Measurements from ENCODE around the gene RB1.

Gene RB1

DNA sequence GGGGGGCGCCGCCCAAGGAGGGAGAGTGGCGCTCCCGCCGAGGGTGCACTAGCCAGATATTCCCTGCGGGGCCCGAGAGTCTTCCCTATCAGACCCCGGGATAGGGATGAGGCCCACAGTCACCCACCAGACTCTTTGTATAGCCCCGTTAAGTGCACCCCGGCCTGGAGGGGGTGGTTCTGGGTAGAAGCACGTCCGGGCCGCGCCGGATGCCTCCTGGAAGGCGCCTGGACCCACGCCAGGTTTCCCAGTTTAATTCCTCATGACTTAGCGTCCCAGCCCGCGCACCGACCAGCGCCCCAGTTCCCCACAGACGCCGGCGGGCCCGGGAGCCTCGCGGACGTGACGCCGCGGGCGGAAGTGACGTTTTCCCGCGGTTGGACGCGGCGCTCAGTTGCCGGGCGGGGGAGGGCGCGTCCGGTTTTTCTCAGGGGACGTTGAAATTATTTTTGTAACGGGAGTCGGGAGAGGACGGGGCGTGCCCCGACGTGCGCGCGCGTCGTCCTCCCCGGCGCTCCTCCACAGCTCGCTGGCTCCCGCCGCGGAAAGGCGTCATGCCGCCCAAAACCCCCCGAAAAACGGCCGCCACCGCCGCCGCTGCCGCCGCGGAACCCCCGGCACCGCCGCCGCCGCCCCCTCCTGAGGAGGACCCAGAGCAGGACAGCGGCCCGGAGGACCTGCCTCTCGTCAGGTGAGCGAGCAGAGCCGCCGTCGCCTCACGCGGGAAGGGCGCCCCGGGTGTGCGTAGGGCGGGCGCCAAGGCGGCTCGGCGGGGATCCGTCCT is at the start of gene RB1:
Gene RB1, plus strand, starts transcription at position 393 of the 784 bp plus-strand sequence. Its CDS starts 162 bp downstream, at position 555.
- Histone ChIP-seq H3K27me3 (replicated peaks) (no peaks in the 10 kb centered on the region), H3K36me3 (replicated peaks) (peaks cover 3% of the 10 kb centered on the region), H3K4me3 (ENCODE audit: low read depth, low read length) (peak within 1 kb of the TSS; percentile 80), H3K27ac (peak within 1 kb of the TSS; percentile 81)
- peak; percentile 79 for DNase-seq
- TF ChIP-seq, protein P1, sequence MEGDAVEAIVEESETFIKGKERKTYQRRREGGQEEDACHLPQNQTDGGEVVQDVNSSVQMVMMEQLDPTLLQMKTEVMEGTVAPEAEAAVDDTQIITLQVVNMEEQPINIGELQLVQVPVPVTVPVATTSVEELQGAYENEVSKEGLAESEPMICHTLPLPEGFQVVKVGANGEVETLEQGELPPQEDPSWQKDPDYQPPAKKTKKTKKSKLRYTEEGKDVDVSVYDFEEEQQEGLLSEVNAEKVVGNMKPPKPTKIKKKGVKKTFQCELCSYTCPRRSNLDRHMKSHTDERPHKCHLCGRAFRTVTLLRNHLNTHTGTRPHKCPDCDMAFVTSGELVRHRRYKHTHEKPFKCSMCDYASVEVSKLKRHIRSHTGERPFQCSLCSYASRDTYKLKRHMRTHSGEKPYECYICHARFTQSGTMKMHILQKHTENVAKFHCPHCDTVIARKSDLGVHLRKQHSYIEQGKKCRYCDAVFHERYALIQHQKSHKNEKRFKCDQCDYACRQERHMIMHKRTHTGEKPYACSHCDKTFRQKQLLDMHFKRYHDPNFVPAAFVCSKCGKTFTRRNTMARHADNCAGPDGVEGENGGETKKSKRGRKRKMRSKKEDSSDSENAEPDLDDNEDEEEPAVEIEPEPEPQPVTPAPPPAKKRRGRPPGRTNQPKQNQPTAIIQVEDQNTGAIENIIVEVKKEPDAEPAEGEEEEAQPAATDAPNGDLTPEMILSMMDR (IDR thresholded peaks at IDR 0.05; ENCODE audit: low read depth, low read length, missing control alignments) = no peak
- in situ Hi-C loops (cut with HindIII; ENCODE audit: low pct_ligation_motif_present, low sequenced_read_pairs) = no loop called here

DNA sequence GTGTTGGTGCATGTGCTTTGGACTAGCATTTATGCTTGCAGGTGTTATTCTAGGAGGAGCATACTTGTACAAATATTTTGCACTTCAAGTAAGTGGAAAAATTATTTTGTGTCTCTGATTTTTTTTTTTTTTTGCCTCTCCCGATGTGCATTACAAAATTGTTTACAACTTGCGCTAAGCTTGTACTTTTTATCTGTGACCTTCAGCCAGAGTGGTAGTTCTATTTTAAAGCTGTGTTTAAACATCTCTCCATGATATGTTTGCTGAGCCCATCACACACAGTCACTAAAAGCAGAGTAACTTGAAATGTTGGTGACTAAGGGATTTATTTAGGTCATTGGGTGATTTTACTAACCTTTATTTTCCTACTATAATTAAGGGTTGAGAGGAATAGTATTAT is 49.7 kb upstream of the RB1 start:
- H3K27ac ChIP-seq = no peak overlapping the region
- in situ Hi-C loops (cut with HindIII; ENCODE audit: low pct_ligation_motif_present, low sequenced_read_pairs) = no loop called here
- TF ChIP-seq, protein P1 (IDR thresholded peaks at IDR 0.05; ENCODE audit: low read depth, low read length, missing control alignments) = no peak
- no peak for DNase-seq
- no peaks in the 10 kb centered on the region for H3K27me3 ChIP-seq (replicated peaks)
- peaks cover 30% of the 10 kb centered on the region for H3K36me3 ChIP-seq (replicated peaks)
- H3K4me3 ChIP-seq (ENCODE audit: low read depth, low read length) = no peak overlapping the region

DNA sequence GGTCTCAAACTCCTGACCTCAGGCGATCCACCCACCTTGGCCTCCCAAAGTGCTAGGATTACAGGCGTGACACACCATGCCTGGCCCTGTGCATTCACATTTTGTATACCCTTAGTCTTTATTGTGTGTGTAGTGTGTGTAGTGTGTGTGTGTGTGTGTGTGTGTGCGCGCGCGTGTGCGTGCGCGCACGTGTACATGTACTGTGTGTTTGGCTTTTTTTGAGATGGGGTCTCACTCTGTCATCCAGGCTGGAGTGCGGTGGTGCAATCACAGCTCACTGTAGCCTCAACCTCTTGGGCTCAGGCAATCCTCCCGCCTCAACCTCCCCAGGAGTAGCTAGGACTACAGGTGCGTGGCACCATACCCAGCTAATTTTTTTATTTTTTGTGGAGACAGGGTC is 48.5 kb upstream of the RB1 start:
- DNase-seq = no peak
- H3K36me3 ChIP-seq (replicated peaks) = peaks cover 40% of the 10 kb centered on the region
- no peak overlapping the region for H3K4me3 ChIP-seq (ENCODE audit: low read depth, low read length)
- H3K27ac ChIP-seq = no peak overlapping the region
- no peaks in the 10 kb centered on the region for H3K27me3 ChIP-seq (replicated peaks)
- in situ Hi-C loops (cut with HindIII; ENCODE audit: low pct_ligation_motif_present, low sequenced_read_pairs) = no loop called here
- TF ChIP-seq, protein P1 (IDR thresholded peaks at IDR 0.05; ENCODE audit: low read depth, low read length, missing control alignments) = no peak

DNA sequence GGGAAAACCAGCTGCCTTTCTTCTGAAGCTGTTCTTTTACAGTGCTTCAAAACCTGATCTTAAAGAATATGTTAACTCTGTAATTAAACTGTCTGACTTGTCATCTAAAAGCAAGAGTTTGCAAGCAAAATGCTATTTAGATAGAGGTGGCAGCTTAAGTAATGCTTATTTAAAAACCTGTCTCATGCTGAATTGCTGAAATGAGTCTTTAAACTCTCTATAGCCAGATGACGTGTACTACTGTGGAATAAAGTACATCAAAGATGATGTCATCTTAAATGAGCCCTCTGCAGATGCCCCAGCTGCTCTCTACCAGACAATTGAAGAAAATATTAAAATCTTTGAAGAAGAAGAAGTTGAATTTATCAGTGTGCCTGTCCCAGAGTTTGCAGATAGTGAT is 47.6 kb upstream of the RB1 start:
- peaks cover 41% of the 10 kb centered on the region for H3K36me3 ChIP-seq (replicated peaks)
- H3K27ac ChIP-seq = no peak overlapping the region
- DNase-seq = no peak
- TF ChIP-seq, protein P1 (IDR thresholded peaks at IDR 0.05; ENCODE audit: low read depth, low read length, missing control alignments) = no peak
- no peaks in the 10 kb centered on the region for H3K27me3 ChIP-seq (replicated peaks)
- in situ Hi-C loops (cut with HindIII; ENCODE audit: low pct_ligation_motif_present, low sequenced_read_pairs) = no loop called here
- H3K4me3 ChIP-seq (ENCODE audit: low read depth, low read length) = no peak overlapping the region

DNA sequence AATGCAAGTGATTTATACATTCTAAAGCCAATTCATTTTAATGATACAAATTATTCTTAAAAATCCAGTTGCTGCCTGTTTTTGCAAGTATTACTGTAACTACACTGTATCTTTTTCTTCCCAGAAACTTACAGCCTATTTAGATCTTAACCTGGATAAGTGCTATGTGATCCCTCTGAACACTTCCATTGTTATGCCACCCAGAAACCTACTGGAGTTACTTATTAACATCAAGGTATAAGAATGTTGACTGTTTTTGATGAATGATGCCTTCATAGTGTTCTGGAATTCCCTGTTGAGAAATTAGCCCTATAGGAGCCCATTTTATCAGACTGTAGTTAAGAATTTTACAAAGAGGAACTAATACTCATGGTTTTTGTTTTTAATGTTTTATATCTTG is 45.5 kb upstream of the RB1 start:
- Histone ChIP-seq H3K27ac (no peak overlapping the region), H3K27me3 (replicated peaks) (no peaks in the 10 kb centered on the region), H3K4me3 (ENCODE audit: low read depth, low read length) (no peak overlapping the region), H3K36me3 (replicated peaks) (peaks cover 48% of the 10 kb centered on the region)
- in situ Hi-C loops (cut with HindIII; ENCODE audit: low pct_ligation_motif_present, low sequenced_read_pairs) = no loop called here
- TF ChIP-seq, protein P1 (IDR thresholded peaks at IDR 0.05; ENCODE audit: low read depth, low read length, missing control alignments) = no peak
- no peak for DNase-seq

DNA sequence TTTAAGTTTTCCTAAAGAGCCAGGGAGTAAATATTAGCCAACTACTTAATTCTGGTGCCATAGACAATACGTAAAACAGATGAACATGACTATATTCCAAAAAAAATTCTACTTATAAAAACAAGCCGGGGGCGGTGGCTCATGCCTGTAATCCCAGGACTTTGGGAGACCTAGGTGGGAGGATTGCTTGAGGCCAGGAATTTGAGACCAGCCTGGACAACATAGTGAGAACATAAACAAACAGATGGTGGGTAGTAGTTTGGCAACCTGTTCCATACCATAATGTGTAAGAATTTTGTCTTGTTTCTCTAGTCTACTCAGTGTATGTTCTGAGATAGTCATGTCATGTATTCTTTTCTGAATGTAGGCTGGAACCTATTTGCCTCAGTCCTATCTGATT is 45.1 kb upstream of the RB1 start:
- Histone ChIP-seq H3K27ac (no peak overlapping the region), H3K36me3 (replicated peaks) (peaks cover 49% of the 10 kb centered on the region), H3K4me3 (ENCODE audit: low read depth, low read length) (no peak overlapping the region), H3K27me3 (replicated peaks) (no peaks in the 10 kb centered on the region)
- TF ChIP-seq, protein P1 (IDR thresholded peaks at IDR 0.05; ENCODE audit: low read depth, low read length, missing control alignments) = no peak
- in situ Hi-C loops (cut with HindIII; ENCODE audit: low pct_ligation_motif_present, low sequenced_read_pairs) = no loop called here
- no peak for DNase-seq
